HG02852 (cell line): ENCODE data around the gene MFN1.

Source experiments
- ATAC-seq: cut with Tn5 transposase; IDR thresholded peaks from one replicate; pipeline ENCODE4 v1.9.1; 2021; ENCODE audit warnings: mild to moderate bottlenecking, moderate library complexity; ENCODE audit not compliant: unreplicated experiment

The MFN1 gene

GRCh38 chr3:179428876-179429548 is 81.5 kb downstream of the MFN1 start:
- no peak for ATAC-seq

DNA sequence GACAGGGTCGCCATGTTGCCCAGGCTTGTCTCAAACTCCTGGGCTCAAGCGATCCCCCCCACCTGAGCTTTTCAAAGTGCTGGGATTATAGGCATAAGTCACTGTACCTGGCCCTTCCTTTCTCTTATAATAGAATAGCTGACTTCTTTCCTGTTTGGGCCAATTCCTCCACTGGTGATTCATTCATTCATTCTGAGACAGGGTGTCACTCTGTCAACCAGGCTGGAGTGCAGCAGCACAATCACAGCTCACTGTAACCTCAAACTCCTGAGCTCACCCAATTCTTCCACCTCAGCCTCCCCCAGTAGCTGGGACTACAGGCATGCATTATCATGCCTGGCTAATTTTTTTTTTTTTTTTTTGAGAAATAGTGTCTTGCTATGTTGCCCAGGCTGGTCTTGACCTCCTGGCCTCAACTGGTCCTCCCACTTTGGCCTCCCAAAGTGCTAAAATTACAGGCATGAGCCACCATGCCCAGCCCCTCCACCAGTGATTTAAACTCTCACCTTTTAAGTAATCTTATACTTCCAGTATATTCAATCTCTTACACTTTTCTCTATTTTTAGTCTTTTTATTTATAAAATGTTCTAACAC is 82.9 kb downstream of the MFN1 start:
- ATAC-seq, result no peak

- peak; percentile 65 for ATAC-seq
Observed at GRCh38 chr3:179432021-179432420, 84.5 kb downstream of the MFN1 start.

- no peak for ATAC-seq
Observed at GRCh38 chr3:179432451-179432850, 84.9 kb downstream of the MFN1 start.

GRCh38 chr3:179436517-179436916 is 89.0 kb downstream of the MFN1 start:
- no peak for ATAC-seq

- peak; percentile 90 for ATAC-seq
Observed at GRCh38 chr3:179438841-179439240, 91.3 kb downstream of the MFN1 start.
